ENCODE data around the gene DMRT1.

The DMRT1 gene

GRCh38 chr9:841371-842209 lies at the start of gene DMRT1:
Gene DMRT1, plus strand, starts transcription at chr9:841697. Its CDS starts 142 bp downstream, at chr9:841839.
- TF ChIP-seq CTCF (IDR thresholded peaks at IDR 0.05; ENCODE audit: borderline replicate concordance, control extremely low read depth, extremely low read depth, insufficient read depth, missing control alignments) = no peak
- in situ Hi-C loops (cut with MboI; ENCODE audit: low sequenced_read_pairs, unreplicated experiment) = no loop called here

GRCh38 chr9:792331-793260 lies 48.9 kb upstream of the DMRT1 start:
- TF ChIP-seq CTCF (IDR thresholded peaks at IDR 0.05; ENCODE audit: borderline replicate concordance, control extremely low read depth, extremely low read depth, insufficient read depth, missing control alignments) = no peak
- in situ Hi-C loops (cut with MboI; ENCODE audit: low sequenced_read_pairs, unreplicated experiment) = no loop called here
- no peak for DNase-seq (ENCODE audit: low spot score)

More at GRCh38 chr9:841371-842209, at the start of gene DMRT1:
- peak; percentile 53 for DNase-seq (ENCODE audit: low spot score)

- DNase-seq (ENCODE audit: low spot score) = no peak
- in situ Hi-C loops (cut with MboI; ENCODE audit: low sequenced_read_pairs, unreplicated experiment) = no loop called here
These were observed 47.1 kb upstream of the DMRT1 start for GRCh38 chr9:794386-794785.

GRCh38 chr9:795869-796268 lies 45.6 kb upstream of the DMRT1 start:
- in situ Hi-C loops (cut with MboI; ENCODE audit: low sequenced_read_pairs, unreplicated experiment) = no loop called here
- DNase-seq (ENCODE audit: low spot score) = no peak
- TF ChIP-seq CTCF (IDR thresholded peaks at IDR 0.05; ENCODE audit: borderline replicate concordance, control extremely low read depth, extremely low read depth, insufficient read depth, missing control alignments) = no peak

More at GRCh38 chr9:794386-794785, 47.1 kb upstream of the DMRT1 start:
- TF ChIP-seq CTCF (IDR thresholded peaks at IDR 0.05; ENCODE audit: borderline replicate concordance, control extremely low read depth, extremely low read depth, insufficient read depth, missing control alignments) = no peak

- DNase-seq (ENCODE audit: low spot score) = no peak
- TF ChIP-seq CTCF (IDR thresholded peaks at IDR 0.05; ENCODE audit: borderline replicate concordance, control extremely low read depth, extremely low read depth, insufficient read depth, missing control alignments) = no peak
- in situ Hi-C loops (cut with MboI; ENCODE audit: low sequenced_read_pairs, unreplicated experiment) = no loop called here
These were observed 40.8 kb upstream of the DMRT1 start for GRCh38 chr9:800591-801150.

GRCh38 chr9:801399-802071 lies 40.0 kb upstream of the DMRT1 start:
- no peak for DNase-seq (ENCODE audit: low spot score)
- no peak for TF ChIP-seq CTCF (IDR thresholded peaks at IDR 0.05; ENCODE audit: borderline replicate concordance, control extremely low read depth, extremely low read depth, insufficient read depth, missing control alignments)
- in situ Hi-C loops (cut with MboI; ENCODE audit: low sequenced_read_pairs, unreplicated experiment) = no loop called here

All from GM13976 (cell line).